ENCODE data around the gene TRDMT1.

TRDMT1 gene

GRCh38 chr10:17176091-17176490 is 25.4 kb downstream of the TRDMT1 start:
- no peak for DNase-seq (ENCODE audit: low read depth in 1 of 2, low spot score in 1 of 2)

- no peak for DNase-seq (ENCODE audit: low read depth in 1 of 2, low spot score in 1 of 2)
Observed at GRCh38 chr10:17175551-17175950, 25.9 kb downstream of the TRDMT1 start.

GRCh38 chr10:17174626-17175025 is 26.8 kb downstream of the TRDMT1 start:
- DNase-seq (ENCODE audit: low read depth in 1 of 2, low spot score in 1 of 2) = no peak

- no peak for DNase-seq (ENCODE audit: low read depth in 1 of 2, low spot score in 1 of 2)
Observed at GRCh38 chr10:17171141-17171641, 30.3 kb downstream of the TRDMT1 start.

- no peak for DNase-seq (ENCODE audit: low read depth in 1 of 2, low spot score in 1 of 2)
Observed at GRCh38 chr10:17169803-17170202, 31.7 kb downstream of the TRDMT1 start.

GRCh38 chr10:17166699-17167098 is 34.8 kb downstream of the TRDMT1 start:
- no peak for DNase-seq (ENCODE audit: low read depth in 1 of 2, low spot score in 1 of 2)

- no peak for DNase-seq (ENCODE audit: low read depth in 1 of 2, low spot score in 1 of 2)
Observed at GRCh38 chr10:17162828-17163227, 38.6 kb downstream of the TRDMT1 start.

- no peak for DNase-seq (ENCODE audit: low read depth in 1 of 2, low spot score in 1 of 2)
Observed at GRCh38 chr10:17161775-17162174, 39.7 kb downstream of the TRDMT1 start.

- no peak for DNase-seq (ENCODE audit: low read depth in 1 of 2, low spot score in 1 of 2)
Observed at GRCh38 chr10:17157024-17157423, 44.4 kb downstream of the TRDMT1 start.

GRCh38 chr10:17155826-17156225 is 45.6 kb downstream of the TRDMT1 start:
- no peak for DNase-seq (ENCODE audit: low read depth in 1 of 2, low spot score in 1 of 2)

GRCh38 chr10:17154116-17154515 is 47.4 kb downstream of the TRDMT1 start:
- DNase-seq (ENCODE audit: low read depth in 1 of 2, low spot score in 1 of 2) = no peak

- DNase-seq (ENCODE audit: low read depth in 1 of 2, low spot score in 1 of 2) = no peak
Observed at GRCh38 chr10:17153321-17153720, 48.2 kb downstream of the TRDMT1 start.

GRCh38 chr10:17151716-17152115 is 49.8 kb downstream of the TRDMT1 start:
- DNase-seq (ENCODE audit: low read depth in 1 of 2, low spot score in 1 of 2) = no peak

GRCh38 chr10:17147884-17148489 is 53.5 kb downstream of the TRDMT1 start:
- no peak for DNase-seq (ENCODE audit: low read depth in 1 of 2, low spot score in 1 of 2)

- DNase-seq (ENCODE audit: low read depth in 1 of 2, low spot score in 1 of 2) = no peak
Observed at GRCh38 chr10:17146892-17147291, 54.6 kb downstream of the TRDMT1 start.

GRCh38 chr10:17145239-17145638 is 56.2 kb downstream of the TRDMT1 start:
- DNase-seq (ENCODE audit: low read depth in 1 of 2, low spot score in 1 of 2) = no peak

- DNase-seq (ENCODE audit: low read depth in 1 of 2, low spot score in 1 of 2) = peak in 1 of 2 donors; percentile 36
Observed at GRCh38 chr10:17144757-17145156, 56.7 kb downstream of the TRDMT1 start.

GRCh38 chr10:17144032-17144431 is 57.4 kb downstream of the TRDMT1 start:
- DNase-seq (ENCODE audit: low read depth in 1 of 2, low spot score in 1 of 2) = no peak

GRCh38 chr10:17143055-17143690 is 58.3 kb downstream of the TRDMT1 start:
- DNase-seq (ENCODE audit: low read depth in 1 of 2, low spot score in 1 of 2) = no peak

- no peak for DNase-seq (ENCODE audit: low read depth in 1 of 2, low spot score in 1 of 2)
Observed at GRCh38 chr10:17141504-17142229, 59.8 kb downstream of the TRDMT1 start.

- no peak for DNase-seq (ENCODE audit: low read depth in 1 of 2, low spot score in 1 of 2)
Observed at GRCh38 chr10:17140386-17140761, 61.1 kb downstream of the TRDMT1 start.

GRCh38 chr10:17138460-17139042 is 62.9 kb downstream of the TRDMT1 start:
- DNase-seq (ENCODE audit: low read depth in 1 of 2, low spot score in 1 of 2) = no peak
